ENCODE data around the gene TM4SF18.
"Not testable (repeated sequence)": the region's sequence is repeated elsewhere in the genome, so short reads cannot be mapped to it uniquely, and the experiment has no call there.

The TM4SF18 gene, protein sequence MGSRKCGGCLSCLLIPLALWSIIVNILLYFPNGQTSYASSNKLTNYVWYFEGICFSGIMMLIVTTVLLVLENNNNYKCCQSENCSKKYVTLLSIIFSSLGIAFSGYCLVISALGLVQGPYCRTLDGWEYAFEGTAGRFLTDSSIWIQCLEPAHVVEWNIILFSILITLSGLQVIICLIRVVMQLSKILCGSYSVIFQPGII

DNA sequence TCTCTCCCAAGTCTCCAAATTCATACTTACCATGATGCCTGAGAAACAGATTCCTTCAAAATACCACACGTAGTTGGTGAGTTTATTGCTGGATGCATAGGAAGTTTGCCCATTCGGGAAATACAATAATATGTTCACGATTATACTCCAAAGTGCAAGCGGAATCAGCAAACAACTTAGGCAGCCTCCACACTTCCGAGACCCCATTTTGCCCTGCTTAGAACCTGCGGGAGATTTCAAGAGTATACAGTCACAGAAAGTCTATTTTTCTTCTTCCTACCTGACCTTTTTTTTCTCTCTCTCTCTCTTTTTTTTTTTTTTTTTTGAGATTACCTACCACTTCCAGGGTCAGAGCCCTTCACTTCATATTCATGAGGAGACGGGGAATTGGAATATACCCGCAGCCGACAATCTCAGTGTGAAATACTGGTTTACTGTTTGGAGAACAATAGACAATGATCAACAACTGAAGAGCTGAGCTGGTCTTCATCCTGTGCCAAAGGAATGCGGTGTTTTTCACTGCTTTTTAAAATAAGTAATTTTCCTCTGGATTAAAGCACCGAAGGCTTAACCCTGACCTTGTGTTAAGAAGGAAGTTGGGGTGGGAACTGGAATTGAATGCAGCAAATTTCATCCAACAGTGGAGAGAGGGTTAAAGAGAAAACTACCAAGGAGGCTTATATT lies at the start of gene TM4SF18:
Gene TM4SF18, minus strand, starts transcription at position 461 of the 684 bp plus-strand sequence. Its CDS starts 254 bp downstream, at position 207.
- DNase-seq (ENCODE audit: low read depth), result no peak

DNA sequence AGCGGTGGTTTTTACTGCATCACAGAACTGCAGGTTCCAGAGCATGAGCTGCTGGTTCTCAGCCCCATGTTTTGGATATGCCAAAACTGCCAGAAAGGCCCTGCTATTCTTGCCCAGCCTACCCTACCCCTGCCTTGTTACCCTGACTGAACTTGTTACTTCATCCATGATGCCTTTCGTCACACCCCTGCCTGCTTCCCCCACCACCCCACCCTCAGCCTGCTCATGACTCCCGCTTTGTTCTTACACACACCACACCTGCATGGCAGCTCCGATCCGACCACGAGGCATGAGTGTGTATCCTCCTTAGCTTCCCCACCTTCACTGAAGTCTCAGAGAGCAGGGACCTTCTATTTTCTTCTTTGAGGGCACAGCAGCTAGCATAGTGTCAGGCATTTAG lies 49.1 kb upstream of the TM4SF18 start:
- no peak for DNase-seq (ENCODE audit: low read depth)

DNA sequence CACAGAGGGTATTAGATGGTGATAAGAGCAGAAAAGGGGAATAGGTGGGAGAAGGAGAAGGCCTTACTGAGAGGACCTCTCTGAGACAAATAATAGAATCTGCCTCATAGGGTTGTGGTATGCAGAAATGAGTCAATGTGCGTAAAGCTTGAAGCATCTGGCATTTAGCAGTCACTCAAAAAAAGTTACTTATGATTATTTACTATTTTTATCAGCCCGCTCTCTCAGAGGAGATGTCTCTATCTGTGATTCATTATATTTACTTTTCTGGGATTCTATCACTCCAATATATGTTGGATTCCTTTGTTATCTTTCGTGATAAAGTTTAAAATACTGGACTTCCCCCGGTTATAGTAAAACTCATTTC lies 48.6 kb upstream of the TM4SF18 start:
- no peak for DNase-seq (ENCODE audit: low read depth)

DNA sequence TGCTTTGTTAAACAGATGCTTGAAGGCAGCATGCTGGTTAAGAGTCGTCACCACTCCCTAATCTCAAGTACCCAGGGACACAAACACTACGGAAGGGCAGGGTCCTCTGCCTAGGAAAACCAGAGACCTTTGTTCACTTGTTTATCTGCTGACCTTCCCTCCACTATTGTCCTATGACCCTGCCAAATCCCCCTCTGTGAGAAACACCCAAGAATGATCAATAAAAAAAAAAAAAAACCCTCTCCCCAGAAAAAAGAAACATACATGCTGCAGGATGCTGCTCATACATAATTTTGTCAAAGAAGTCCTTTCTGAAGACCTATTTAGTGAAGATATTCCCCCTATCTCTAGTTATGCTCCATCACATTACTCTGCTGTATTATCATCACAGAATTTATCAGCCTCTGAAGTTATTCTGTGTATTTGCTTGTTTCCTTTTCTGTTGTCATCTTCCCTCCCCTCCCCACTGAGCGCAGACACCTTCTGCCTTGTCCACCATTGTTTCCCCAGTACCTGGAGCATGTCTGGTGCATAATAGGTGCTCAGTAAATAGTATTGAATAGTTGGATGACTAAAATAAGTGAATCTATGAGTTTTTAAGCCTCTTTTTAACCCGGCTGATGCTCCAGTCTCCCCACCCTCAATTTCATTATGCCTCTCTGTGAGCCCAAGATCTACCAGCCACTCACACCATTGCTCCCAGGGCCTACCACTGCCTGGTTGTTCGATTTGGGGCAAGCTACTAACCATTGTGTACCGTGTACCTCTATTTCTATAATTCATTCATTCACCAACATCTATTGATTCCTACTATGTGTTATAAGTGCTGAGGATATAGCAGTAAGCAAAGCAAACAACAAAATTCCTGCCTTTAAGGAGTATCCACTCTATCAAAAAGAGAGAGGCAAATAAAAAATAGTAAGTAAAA lies 48.0 kb upstream of the TM4SF18 start:
- no peak for DNase-seq (ENCODE audit: low read depth)

DNA sequence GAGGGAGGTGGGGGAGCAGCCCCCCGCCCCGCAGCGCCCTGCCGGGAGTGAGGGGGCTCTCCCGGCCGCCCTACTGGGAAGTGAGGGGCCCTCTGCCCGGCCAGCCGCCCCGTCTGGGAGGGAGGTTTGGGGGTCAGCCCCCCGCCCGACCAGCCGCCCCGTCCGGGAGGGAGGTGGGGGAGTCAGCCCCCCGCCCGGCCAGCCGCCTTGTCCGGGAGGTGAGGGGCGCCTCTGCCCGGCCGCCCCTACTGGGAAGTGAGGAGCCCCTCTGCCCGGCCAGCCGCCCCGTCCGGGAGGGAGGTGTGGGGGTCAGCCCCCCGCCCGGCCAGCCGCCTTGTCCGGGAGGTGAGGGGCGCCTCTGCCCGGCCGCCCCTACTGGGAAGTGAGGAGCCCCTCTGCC lies 46.8 kb upstream of the TM4SF18 start:
- not testable (repeated sequence) for DNase-seq (ENCODE audit: low read depth)

DNA sequence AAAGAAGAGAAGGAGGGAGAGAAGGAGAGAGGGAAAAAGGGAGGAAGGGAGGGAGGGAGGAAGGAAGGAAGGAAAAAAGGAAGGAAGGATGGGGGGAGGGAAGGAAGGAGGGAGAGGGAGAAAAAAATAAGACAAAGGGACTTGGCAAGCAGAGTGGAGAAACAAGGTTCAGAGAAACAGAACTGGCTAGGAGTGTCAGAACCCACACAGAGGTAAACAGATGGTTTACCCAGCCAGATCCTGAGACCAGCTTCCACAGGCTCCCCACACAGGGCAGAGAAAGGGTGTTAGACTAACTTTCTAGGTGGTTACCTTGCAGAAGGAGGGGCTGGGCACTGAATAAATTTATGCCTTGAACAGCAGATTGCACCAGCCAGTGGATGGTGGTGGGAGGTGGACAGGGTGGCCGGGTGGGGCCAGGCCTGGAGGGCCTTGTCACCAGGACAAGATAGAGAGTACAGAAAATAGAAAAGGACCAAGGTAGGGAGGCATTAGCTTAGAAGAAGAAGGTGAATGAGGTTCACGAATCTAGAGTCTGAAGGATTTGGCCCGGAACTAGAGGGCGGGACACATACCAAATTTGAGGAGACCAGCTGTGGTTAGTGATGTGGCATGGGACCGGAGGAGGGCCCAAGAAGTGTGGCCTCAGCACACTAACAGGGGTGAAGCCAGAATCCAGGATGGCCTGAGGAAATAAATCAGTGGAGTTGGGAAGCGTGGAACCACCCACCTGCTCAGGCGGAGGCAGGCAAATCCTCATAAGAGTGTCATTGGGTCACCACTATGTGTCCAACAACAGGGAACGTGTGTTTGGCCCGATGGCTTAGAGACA lies 45.3 kb upstream of the TM4SF18 start:
- no peak for DNase-seq (ENCODE audit: low read depth)

DNA sequence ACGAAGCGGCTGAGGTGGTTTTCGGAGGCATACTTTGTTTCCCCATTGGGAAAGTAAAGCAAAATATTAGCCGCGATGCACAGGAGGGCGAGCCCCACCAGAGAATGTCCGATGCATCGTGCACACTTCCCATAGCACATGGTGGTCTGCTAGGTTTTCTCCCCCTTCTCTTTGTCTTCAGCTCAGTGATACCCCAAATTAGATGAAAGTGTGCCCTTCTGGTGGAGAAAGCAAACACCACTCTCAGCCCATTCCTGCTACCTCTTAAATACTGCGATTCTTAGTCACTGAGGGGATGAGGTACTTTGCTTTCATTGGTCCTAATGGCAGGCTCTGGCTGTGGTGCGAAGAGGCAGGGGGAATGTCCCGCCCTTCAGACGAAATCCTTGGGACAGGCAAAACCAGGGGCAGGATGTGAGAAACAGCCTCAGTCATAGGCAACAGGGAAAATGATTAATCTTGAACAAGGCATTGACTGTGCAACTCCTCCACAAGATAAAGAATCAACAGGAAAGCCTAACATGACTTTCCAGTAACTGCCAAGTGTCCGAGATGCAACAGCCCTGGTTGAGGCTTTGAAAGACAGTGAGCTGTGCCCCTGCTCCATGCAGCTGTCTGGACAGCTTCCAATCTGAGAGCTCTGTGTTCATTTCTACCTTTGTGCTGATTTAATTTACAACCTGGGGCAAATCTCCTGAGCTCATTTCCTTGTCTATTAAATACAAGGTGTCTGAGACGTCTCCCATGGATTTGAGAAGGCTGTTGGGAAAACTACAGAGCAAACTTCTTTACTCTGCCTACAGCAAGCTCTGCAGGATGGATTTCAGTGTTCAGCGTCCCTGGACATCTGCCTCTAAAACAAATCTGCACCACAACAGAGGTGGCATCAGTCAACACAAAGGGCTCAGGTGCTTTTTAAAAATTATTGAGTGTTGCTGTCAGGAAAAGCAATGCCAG lies 44.2 kb upstream of the TM4SF18 start, which contains the start of gene TM4SF1:
Gene TM4SF1, minus strand, starts transcription at position 242 of the 957 bp plus-strand sequence. Its CDS starts 102 bp downstream, at position 140.
- no peak for DNase-seq (ENCODE audit: low read depth)

DNA sequence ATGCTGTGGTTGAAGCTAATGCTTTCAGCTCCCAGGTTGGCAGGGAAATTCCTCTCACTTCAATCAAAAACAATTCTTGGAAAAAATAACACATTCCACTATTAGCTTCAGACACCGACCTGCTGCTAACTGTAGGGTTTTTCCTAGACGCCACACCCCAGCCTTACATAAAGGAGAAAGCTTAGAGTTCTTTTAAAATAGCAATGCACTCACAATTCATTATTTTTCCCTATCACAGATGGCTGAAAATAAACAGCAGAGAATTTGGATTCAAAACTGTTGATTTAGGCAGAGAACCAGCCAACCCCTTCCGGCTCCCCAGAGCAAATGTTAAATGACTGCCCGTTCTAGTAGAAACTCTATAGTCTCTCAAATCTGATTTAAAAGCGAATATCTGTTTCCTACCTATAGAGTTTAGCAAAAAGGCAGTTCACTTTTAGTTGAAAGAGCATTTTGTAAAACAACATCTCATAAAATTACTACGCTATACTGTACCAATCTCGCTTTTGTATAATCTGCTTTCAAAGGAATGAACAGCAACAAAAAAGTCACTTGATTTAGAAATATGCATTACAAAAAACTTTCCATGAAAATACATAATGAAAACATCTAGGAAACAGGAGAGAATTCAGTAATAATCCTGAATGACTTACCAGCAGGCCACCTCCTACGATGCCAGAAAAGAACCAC lies 43.4 kb upstream of the TM4SF18 start:
- DNase-seq (ENCODE audit: low read depth), result no peak

DNA sequence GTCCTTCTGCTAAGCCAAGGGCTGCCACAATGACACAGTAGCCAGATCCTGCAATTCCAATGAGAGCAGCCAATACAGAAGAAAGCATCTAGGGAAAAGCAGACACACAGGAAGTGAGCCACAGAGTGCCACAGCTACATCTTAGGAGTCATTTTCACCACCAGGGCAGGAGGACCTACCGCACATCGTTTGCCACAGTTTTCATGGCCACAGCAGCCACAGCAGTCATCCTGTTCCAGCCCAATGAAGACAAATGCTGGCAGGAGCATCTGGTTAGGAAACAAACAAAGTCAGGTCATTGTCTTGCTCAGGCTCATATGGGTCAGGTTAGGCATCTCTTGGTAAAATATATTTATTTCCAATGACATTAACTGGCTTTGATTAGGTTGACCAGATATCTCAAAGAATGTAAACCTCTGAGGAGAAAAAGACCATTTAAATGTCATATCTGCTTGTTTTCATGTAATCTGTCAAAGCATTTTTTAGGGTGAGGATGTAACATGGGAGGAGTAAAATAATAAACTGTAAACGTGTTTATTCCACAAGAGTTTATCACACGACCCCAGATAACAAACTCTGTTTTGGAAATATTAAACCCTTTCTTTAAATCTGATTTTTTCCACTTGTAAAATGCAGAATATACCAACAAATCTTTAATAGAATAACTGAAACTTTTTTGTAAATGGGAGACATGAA lies 42.2 kb upstream of the TM4SF18 start:
- no peak for DNase-seq (ENCODE audit: low read depth)

DNA sequence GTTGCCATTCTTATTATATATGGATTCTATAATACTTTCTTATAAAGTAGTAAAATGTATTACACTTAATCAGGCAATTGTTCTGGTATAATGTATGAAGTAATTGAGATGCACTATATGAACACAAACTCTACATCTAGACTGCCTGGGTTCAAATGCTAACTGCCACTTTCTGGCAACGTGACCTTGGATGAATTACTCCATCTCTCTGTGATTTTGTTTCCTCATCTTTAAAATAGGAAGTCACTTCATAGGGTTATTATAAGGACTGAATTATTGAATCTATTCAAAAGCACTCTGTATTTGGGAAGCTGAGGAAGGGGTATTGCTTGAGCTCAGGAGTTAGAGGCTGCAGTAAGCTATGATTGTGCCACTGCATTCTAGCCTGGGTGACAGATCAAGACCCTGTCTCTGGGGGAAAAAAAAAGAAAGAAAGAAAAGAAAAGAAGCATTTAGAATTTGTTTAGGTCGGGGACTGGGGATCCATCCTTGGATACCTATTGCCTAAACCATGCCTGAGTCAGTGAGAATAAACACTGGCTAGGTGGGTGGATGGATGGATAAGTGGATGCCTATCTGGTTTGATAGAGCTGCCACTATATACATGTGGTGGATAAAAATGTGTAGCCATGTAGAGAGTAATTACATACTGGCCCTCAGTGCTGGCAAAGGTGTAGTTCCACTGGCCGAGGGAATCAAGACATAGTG lies 41.5 kb upstream of the TM4SF18 start:
- no peak for DNase-seq (ENCODE audit: low read depth)

DNA sequence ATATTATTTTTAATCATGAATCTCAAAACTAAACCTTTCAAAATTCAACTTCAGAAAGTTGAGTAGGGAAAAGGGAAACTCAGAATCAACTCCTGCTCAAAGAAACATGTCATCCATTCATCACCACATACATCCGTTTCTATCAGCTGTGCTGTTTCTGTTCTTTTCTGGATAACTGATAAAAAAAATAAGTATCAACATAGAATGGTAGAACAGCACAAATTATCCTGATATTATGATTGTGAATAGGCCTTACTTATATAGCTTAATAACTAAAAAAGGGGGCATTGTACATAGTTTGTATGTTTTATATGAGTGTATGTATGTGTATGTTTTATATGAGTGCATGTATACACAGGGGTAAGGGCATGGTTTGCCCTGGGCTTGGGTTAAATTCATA lies 41.0 kb upstream of the TM4SF18 start:
- DNase-seq (ENCODE audit: low read depth), result no peak

DNA sequence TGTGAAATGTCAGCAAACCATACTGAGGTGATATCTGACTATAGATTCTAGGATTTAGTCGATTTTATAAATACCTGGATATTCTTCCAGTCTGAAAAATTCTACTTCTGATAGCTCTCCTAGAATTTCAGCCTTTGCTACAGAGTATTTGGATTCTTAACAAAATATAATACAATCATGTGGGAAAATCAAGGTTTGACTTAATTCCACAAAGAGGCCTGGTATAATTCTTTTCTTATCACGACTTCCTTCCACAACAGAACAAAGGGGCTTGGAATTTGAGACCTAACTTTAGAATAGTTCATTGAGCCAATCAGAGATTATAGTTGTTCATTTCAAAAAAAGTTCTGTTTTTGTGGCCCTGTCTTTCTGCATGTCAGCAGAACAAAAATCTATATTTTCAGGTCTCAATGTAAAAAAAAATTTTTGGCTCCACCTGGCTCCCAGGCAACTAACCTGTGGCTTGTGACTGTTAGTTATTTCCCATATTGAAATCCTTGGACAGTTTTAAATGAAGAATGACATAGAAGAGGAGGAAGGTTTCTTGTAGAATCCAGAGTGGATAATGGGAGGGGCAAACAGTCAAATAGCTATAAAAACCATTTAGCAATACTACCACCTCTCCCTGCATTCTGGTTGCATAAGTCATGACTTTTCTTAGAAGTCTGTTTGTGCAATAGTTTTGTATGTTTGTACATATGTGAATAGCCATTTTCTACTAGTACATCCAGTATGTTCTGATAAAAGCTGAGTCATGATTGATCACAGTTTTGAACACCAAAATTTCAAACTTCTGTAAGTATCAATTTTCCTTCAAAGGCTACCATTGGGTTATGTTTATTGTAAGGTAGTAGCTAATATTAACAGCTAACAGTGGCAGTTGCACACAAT lies 40.0 kb upstream of the TM4SF18 start:
- no peak for DNase-seq (ENCODE audit: low read depth)

DNA sequence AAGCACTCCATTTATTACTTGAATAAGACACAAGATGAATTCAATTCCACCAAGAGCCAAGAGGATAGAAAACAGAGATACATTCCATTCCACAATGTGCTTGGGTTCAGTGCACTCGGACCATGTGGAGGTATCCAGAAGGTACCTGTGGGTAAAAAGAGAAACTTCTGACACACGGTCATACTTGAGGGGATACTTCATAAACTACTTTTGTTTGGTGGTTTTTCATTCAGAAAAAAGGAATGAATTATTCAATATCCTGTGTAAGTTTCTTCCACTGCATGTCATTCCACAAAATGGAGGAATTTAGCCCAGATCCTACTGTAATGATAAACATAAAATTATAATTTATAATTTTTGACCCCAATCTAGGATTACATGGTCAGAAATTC lies 38.3 kb upstream of the TM4SF18 start:
- DNase-seq (ENCODE audit: low read depth), result no peak

DNA sequence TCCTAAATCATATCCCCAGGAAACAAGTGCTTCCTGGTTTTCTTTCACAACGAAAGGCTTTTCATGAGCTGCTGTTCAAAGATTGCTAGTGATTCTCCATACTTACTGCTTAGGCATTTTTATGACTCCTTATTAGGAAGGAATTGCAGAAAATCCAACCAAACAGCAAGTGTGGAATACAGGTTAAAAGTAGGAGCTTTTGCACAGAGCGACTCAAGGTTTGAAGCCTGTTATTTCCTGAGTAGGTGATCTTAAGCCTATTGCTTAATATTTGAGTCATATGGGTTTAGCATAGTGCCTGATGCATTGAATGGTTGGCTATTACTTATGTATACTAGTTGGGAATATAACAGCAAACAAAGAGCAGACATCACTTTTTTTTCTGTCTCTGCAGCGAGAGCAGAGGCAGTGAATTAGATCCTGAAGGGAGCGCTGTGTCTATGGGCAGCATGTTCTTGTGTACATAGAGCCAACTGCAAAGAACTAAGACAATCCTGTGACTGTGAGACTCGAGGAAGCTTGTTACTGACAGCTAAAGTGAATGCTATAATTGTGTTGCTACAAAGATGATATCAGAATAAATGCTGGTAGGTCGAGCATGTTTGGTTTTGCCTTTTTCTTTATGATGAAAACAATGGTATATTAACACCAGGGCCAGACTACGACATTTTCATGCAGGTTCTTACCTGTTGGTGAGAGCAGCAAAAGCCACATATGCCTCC lies 37.7 kb upstream of the TM4SF18 start:
- no peak for DNase-seq (ENCODE audit: low read depth)

DNA sequence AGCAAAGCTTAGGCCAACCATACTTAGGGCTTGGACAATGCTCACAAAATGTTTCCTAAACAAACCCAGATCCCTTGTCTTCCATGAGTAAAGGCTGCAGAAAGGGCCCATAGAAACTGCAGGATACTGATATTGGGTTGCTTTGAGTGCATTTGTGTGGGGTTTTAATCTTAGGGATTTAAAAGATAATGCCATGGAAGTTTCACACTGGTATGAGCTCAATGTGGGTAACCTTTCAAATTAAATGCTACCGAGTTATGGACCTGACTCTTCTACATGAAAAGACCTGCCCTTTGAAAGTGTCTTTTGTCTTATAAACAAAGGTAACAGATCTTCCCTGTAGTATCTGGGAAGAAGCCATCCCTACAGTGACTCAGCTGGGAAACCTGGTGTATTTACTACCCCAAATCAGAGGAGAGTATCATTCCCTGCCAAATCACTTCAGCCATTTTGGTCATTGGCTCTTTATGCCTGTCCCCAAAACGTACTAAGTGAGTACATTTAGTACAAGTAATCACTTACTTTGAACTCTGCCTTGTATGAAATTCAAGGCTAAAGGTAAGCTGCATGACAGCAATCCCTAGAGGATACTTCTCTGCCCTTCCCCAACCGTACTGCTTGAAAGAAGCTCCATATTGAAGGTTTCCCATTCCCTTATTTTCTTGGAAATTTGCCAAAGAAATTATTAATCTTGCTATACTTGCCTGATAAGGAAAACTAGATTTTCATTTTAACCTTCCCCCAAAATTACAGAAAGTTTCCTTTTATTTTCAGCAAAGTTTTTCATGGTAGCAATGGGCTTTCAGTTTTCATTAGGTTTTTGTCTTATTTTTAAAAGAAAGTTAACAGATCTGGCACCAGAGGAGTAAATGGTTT lies 36.8 kb upstream of the TM4SF18 start:
- no peak for DNase-seq (ENCODE audit: low read depth)

Measured in CMK (cell line).